Right lobe of liver (tissue), 6 donors: ENCODE measurements around the gene STK10. TPM values are rescaled to one million over a fixed set of nuclear protein-coding genes. Genes with fewer than 3 reads are reported as not detected.

ENCODE experiments used
- ATAC-seq, 4 donors: fragments of 200-7000 bp; cut with Tn5 transposase; one replicate each; pipeline ENCODE4 v1.9.1; 2020; ENCODE audit warnings: mild to moderate bottlenecking in 4 of 4, moderate library complexity in 4 of 4
- DNase-seq, 3 donors: peaks; one replicate each; pipeline ENCODE4 v3.0.0-alpha.2; 2020
- H3K27ac ChIP-seq, 3 donors: fragments of 200-600 bp; one replicate each; pipeline ENCODE4 v1.8.0; 2022
- H3K27me3 ChIP-seq, 2 donors: fragments of 200-600 bp; one replicate each; pipeline ENCODE4 v1.8.0; 2022
- H3K36me3 ChIP-seq, 4 donors: fragments of 200-600 bp; sonication (generic) in 1 of 4; one replicate each; pipeline versions ENCODE4 v1.5.1 to v1.8.0; 2017 to 2022; ENCODE audit warnings: control low read depth in 1 of 4
- H3K4me1 ChIP-seq, 4 donors: fragments of 200-600 bp; sonication (generic) in 1 of 4; one replicate each; pipeline versions ENCODE4 v1.5.1 to v1.8.0; 2017 to 2022; ENCODE audit warnings: control low read depth in 1 of 4
- H3K4me3 ChIP-seq, 3 donors: fragments of 200-600 bp; one replicate each; pipeline ENCODE4 v1.8.0; 2022
- H3K9me3 ChIP-seq, 4 donors: fragments of 200-600 bp; sonication (generic) in 1 of 4; one replicate each; pipeline versions ENCODE4 v1.5.1 to v1.8.0; 2017 to 2022; ENCODE audit warnings: control low read depth in 1 of 4
- POLR2A ChIP-seq: fragments of 450-650 bp; IDR thresholded peaks from one replicate; pipeline ENCODE4 v1.6.1; 2017; ENCODE audit warnings: antibody characterized with exemption, mild to moderate bottlenecking
- WGBS: methylation state at CpG from one replicate; pipeline ENCODE4 v1.1.6; 2018; ENCODE audit warnings: low coverage, low lambda C conversion rate; ENCODE audit not compliant: insufficient coverage; ENCODE audit errors: missing lambda C conversion rate; 5-methylcytosine and 5-hydroxymethylcytosine counted together
- intact Hi-C, 2 donors: fragments of 100-400 bp; cut with DNase I; formaldehyde crosslinking; loops; one replicate each; pipeline versions ENCODE4 v1.11.2 to v1.14.1; 2022
- total RNA-seq, 6 experiments: library from RNA; depleted of rRNA in 2 of 6; stranded (reverse); fragments of >200 nt in 2 of 6; fragmentation: NEBNext Ultra II Directional in 3 of 6; extraction: Animal tissue kit (Norgen Biotek cat#: 25700) in 3 of 6; gene quantifications; one replicate each; pipeline versions ENCODE4 v1.1.0 to v1.2.4, GENCODE V29; 2016 to 2023
- TF ChIP-seq, protein P1 (sequence below), 4 donors: fragments of 200-600 bp in 3 of 4; fragments of 450-650 bp in 1 of 4; IDR thresholded peaks; one replicate each; pipeline versions ENCODE4 v1.5.1 to v1.8.0; 2016 to 2022; ENCODE audit warnings: antibody characterized with exemption in 4 of 4, mild to moderate bottlenecking in 2 of 4
- donor health status: DM: no; HTN: yes; CAD: no.
- donor health status: DM: no; HTN: no; CAD: no.
- donor health status: DM: no; HTN: no; CAD: no.
- donor health status: DM: no; HTN: yes; CAD: no.
- donor health status: DM: no; HTN: yes; CAD: no.

The STK10 gene
- total RNA-seq, 6 experiments from 2014 or later = 6.9 to 27.4 (median 9.0) TPM

GRCh38 chr5:172038167-172038566, 149.9 kb downstream of the STK10 start:
- no peak overlapping the region for H3K27ac ChIP-seq
- no peak for TF ChIP-seq POLR2A
- TF ChIP-seq, protein P1, sequence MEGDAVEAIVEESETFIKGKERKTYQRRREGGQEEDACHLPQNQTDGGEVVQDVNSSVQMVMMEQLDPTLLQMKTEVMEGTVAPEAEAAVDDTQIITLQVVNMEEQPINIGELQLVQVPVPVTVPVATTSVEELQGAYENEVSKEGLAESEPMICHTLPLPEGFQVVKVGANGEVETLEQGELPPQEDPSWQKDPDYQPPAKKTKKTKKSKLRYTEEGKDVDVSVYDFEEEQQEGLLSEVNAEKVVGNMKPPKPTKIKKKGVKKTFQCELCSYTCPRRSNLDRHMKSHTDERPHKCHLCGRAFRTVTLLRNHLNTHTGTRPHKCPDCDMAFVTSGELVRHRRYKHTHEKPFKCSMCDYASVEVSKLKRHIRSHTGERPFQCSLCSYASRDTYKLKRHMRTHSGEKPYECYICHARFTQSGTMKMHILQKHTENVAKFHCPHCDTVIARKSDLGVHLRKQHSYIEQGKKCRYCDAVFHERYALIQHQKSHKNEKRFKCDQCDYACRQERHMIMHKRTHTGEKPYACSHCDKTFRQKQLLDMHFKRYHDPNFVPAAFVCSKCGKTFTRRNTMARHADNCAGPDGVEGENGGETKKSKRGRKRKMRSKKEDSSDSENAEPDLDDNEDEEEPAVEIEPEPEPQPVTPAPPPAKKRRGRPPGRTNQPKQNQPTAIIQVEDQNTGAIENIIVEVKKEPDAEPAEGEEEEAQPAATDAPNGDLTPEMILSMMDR (IDR thresholded peaks at IDR 0.05) = no peak
- no peaks in the 10 kb centered on the region for H3K4me1 ChIP-seq
- H3K36me3 ChIP-seq = no peaks in the 10 kb centered on the region
- no peaks in the 10 kb centered on the region for H3K9me3 ChIP-seq
- intact Hi-C loops = no loop called here
- no peak overlapping the region for H3K4me3 ChIP-seq
- 80% methylated on average over 3 of the region's 3 CpGs for WGBS
- ATAC-seq (no peak), DNase-seq (no peak)
- H3K27me3 ChIP-seq = no peaks in the 10 kb centered on the region

DNA sequence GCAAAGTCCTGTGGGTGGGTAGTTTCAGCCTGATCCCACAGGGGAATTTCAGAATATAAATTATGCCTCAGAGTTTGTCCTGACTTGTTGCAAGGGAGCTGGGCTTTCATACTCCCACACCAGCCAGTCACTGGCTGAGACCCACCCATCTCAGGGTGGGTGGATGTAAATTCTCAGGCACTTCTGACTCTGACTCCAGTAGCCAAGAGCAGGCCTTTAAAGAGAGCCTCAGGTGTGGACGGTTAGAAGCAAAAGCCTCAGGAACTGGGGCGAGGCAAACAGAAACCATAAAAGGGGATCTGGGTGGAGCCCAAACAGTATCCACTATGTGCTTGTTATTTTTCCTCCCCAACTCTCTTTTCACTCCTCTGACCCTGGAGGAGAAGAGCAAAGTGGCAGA, 153.0 kb downstream of the STK10 start:
- intact Hi-C loops = no loop called here
- Histone ChIP-seq H3K9me3 (no peaks in the 10 kb centered on the region), H3K4me1 (no peaks in the 10 kb centered on the region), H3K27ac (no peak overlapping the region), H3K36me3 (no peaks in the 10 kb centered on the region), H3K4me3 (no peak overlapping the region), H3K27me3 (no peaks in the 10 kb centered on the region)
- 46% methylated on average over 2 of the region's 2 CpGs for WGBS
- DNase-seq = no peak
- TF ChIP-seq, protein P1 (IDR thresholded peaks at IDR 0.05) = no peak
- no peak for TF ChIP-seq POLR2A
- ATAC-seq = no peak

GRCh38 chr5:172031894-172032461, 156.0 kb downstream of the STK10 start:
- intact Hi-C loops = no loop called here
- ATAC-seq (no peak), DNase-seq (no peak)
- Histone ChIP-seq H3K36me3 (no peaks in the 10 kb centered on the region), H3K9me3 (no peaks in the 10 kb centered on the region), H3K27me3 (no peaks in the 10 kb centered on the region), H3K27ac (no peak overlapping the region), H3K4me3 (no peak overlapping the region), H3K4me1 (peaks cover 0 to 6% (median 0%) of the 10 kb centered on the region in 4 donors)
- TF ChIP-seq POLR2A = no peak
- TF ChIP-seq, protein P1 (IDR thresholded peaks at IDR 0.05) = no peak
- WGBS = 90% methylated on average over 4 of the region's 4 CpGs

DNA sequence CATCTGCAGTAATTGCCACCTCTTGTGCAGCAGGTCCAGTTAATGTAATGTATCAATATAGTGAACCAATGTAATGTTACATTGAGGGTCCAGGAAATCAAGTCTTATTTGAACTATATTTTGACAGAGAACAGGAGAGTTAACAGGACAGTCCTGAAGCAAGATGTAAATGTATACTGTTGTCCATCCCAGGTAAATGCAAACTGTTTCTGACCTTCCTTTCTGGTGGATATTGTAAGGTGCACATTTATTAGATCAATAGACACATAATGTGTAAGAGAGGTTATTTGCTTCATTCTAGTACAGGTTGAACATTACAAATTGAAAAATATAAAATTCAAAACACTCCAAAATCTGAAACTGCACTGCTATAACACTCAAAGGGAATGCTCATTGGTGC, 158.1 kb downstream of the STK10 start:
- no peaks in the 10 kb centered on the region for H3K27me3 ChIP-seq
- no peaks in the 10 kb centered on the region for H3K36me3 ChIP-seq
- H3K27ac ChIP-seq = no peak overlapping the region
- intact Hi-C loops = no loop called here
- ATAC-seq = no peak
- H3K9me3 ChIP-seq = no peaks in the 10 kb centered on the region
- TF ChIP-seq, protein P1 (IDR thresholded peaks at IDR 0.05) = no peak
- TF ChIP-seq POLR2A = no peak
- peaks cover 0 to 6% (median 0%) of the 10 kb centered on the region in 4 donors for H3K4me1 ChIP-seq
- H3K4me3 ChIP-seq = no peak overlapping the region
- DNase-seq = no peak

- Histone ChIP-seq H3K9me3 (no peaks in the 10 kb centered on the region), H3K36me3 (no peaks in the 10 kb centered on the region), H3K4me3 (peak overlapping the region in 2 of 3 donors; percentile 14 to 15), H3K27ac (peak overlapping the region in 2 of 3 donors; percentile 45 to 46), H3K27me3 (no peaks in the 10 kb centered on the region), H3K4me1 (peaks cover 0 to 6% (median 0%) of the 10 kb centered on the region in 4 donors)
- peak in 1 of 3 donors; percentile 55 for DNase-seq
- 25% methylated on average over 4 of the region's 4 CpGs for WGBS
- ATAC-seq = peak; percentile 91 to 96 (median 94)
- intact Hi-C loops = no loop called here
- TF ChIP-seq POLR2A = no peak
- TF ChIP-seq, protein P1 (IDR thresholded peaks at IDR 0.05) = no peak
Measured at GRCh38 chr5:172028167-172028566, 159.9 kb downstream of the STK10 start.
